ENCODE measurements around the gene TBX2.
A peak's percentile ranks its signal among the peaks of the same experiment; 100 is the strongest.
"Not testable (repeated sequence)": the region's sequence is repeated elsewhere in the genome, so short reads cannot be mapped to it uniquely, and the experiment has no call there.

TBX2 gene

DNA sequence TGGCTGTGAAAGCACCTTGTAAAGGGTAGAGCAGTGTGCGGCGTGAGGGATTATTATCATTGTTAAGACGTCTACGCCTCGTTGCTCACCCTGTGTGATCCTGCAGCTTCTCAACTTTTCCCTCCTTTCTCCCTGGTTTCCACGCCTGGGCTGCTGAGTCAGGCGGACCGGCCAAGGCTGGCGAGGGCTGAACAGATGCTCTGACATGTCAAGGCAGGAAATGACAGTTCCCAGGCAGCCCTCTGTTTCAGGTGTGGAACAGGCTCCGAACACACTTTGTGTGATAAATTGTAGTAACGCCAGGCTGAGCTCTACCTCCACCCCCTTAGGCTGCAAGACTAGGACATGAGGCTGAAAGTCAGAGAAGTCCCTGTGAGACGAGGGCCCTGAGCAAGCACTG is 46.0 kb upstream of the TBX2 start:
- H3K9me3 ChIP-seq, result no peaks in the 10 kb centered on the region
- intact Hi-C loops (cut with DNase I; ENCODE audit: low total_unique reads), result no loop called here
- no peak overlapping the region for H3K27ac ChIP-seq
- no peak for DNase-seq
- no peaks in the 10 kb centered on the region for H3K36me3 ChIP-seq
- TF ChIP-seq, protein P1, sequence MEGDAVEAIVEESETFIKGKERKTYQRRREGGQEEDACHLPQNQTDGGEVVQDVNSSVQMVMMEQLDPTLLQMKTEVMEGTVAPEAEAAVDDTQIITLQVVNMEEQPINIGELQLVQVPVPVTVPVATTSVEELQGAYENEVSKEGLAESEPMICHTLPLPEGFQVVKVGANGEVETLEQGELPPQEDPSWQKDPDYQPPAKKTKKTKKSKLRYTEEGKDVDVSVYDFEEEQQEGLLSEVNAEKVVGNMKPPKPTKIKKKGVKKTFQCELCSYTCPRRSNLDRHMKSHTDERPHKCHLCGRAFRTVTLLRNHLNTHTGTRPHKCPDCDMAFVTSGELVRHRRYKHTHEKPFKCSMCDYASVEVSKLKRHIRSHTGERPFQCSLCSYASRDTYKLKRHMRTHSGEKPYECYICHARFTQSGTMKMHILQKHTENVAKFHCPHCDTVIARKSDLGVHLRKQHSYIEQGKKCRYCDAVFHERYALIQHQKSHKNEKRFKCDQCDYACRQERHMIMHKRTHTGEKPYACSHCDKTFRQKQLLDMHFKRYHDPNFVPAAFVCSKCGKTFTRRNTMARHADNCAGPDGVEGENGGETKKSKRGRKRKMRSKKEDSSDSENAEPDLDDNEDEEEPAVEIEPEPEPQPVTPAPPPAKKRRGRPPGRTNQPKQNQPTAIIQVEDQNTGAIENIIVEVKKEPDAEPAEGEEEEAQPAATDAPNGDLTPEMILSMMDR (IDR thresholded peaks at IDR 0.05), result no peak
- no peaks in the 10 kb centered on the region for H3K27me3 ChIP-seq
- H3K4me1 ChIP-seq, result peaks cover 0 to 8% (median 1%) of the 10 kb centered on the region in 4 donors
- no peak overlapping the region for H3K4me3 ChIP-seq

DNA sequence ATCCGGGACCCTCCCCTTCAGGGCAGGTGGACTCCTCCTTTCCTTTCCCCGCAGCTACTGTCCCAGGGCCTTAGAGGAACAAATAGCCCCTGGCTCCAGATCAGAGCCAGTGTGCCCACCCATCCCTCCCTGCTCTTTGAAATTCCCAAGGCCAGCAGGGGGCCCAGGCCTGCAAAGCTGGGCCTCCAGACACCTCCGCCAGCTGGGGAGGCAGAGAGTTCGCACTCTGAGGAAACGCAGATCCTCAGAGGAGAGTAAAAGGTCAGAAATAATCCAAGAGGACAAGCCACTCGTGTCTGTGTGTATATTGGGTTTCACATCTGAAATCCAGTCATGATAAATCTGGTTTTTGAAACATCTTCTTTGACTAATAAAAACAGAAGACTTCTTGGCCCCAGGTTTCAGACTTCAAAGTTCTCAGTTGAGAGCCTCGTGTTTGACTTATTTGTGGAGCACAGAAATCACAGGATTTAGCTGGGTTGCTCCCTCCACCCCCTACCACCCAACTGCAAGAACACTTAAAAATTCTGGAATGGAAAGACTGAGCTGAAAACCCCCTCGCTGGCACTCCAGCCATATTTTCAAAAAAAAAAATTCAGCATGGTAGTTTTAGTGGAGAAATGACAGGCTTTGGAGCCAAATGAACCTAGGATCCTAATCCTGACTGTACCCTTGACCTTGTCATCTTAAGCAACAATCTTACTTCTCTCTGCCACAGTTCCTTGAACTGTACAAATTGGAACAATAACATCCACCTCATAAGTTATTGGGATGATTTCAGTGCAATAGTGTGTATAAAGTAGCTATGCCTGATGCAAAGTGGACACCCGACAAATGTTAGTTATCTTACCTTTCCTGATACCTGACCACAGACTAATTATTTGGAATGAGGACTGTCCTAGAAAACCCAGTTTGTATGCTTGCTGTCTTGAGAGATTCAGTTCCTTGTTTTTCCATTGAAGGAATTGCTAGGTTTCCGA is 44.5 kb upstream of the TBX2 start:
- H3K4me3 ChIP-seq, result no peak overlapping the region
- no peaks in the 10 kb centered on the region for H3K9me3 ChIP-seq
- DNase-seq, result no peak
- intact Hi-C loops (cut with DNase I; ENCODE audit: low total_unique reads), result no loop called here
- H3K36me3 ChIP-seq, result no peaks in the 10 kb centered on the region
- H3K4me1 ChIP-seq, result peaks cover 0 to 9% (median 1%) of the 10 kb centered on the region in 4 donors
- TF ChIP-seq, protein P1 (IDR thresholded peaks at IDR 0.05), result no peak
- H3K27me3 ChIP-seq, result no peaks in the 10 kb centered on the region
- H3K27ac ChIP-seq, result no peak overlapping the region

DNA sequence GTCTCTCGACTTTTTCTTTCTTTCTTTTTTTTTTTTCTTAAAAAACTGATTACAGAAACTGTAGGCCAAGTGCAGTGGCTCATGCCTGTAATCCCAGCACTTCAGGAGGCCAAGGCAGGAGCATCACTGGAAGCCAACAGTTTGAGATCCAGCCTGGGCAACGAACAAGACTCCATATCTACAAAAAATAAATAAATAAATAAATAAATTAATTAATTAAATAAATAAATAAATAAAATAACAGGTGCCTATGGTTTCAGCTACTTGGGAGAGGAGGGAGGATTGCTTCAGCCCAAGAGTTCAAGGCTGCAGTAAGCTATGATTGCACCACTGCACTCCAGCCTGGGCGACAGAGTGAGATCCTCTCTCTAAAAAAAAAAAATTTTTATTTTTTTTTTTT is 42.6 kb upstream of the TBX2 start:
- DNase-seq; H3K4me3 ChIP-seq; H3K9me3 ChIP-seq; H3K27ac ChIP-seq; H3K36me3 ChIP-seq; H3K27me3 ChIP-seq; intact Hi-C loops (cut with DNase I; ENCODE audit: low total_unique reads): not testable (repeated sequence)
- peaks cover 0 to 26% (median 6%) of the 10 kb centered on the region in 4 donors for H3K4me1 ChIP-seq

DNA sequence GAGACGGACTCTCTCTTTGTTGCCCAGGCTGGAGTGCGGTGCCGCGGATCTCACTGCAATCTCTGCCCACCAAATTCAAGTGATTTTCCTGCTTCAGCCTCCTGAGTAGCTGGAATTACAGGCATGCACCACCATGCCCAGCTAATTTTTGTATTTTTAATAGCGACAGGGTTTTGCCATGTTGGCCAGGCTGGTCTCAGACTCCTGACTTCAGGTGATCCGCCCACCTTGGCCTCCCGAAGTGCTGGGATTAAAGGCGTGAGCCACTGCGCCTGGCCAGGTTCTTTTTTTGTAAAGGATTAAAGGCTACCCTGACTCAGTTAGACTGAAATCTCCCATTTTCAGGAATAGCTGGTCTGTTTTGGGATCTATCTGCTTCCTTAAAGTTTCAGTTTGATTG is 40.1 kb upstream of the TBX2 start:
- H3K36me3 ChIP-seq; intact Hi-C loops (cut with DNase I; ENCODE audit: low total_unique reads); DNase-seq; H3K27me3 ChIP-seq; H3K4me3 ChIP-seq; H3K9me3 ChIP-seq; H3K27ac ChIP-seq: not testable (repeated sequence)
- H3K4me1 ChIP-seq, result peaks cover 0 to 26% (median 6%) of the 10 kb centered on the region in 4 donors

DNA sequence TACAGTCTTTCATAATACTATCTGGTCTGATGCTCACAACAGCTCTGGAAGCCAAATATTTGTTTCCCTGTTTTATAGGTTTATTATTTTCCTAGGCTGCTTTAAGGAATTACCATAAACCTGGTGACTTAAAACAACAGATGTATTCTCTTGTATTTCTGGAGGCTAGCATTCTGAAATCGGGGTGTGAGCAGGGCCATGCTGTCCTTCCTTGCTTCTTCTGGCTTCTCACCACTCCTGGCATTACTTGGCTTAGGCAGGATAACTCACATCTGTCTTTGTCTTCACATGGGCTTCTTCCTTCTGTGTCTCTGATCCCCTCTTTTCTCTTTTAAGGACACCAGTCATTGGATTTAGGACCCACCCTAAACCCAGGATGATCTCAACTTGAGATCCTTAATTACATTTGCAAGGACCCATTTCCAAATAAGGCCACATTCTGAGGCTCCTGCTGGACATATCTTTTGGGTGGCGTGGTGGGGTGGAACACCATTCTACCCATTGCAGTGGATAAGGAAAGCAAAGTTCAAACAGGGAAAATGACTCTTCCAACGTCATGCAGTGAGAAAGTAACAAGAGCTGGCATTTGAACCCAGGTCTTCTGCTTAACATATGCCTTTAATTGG is 39.2 kb upstream of the TBX2 start:
- no peak overlapping the region for H3K4me3 ChIP-seq
- H3K27me3 ChIP-seq, result no peaks in the 10 kb centered on the region
- TF ChIP-seq, protein P1 (IDR thresholded peaks at IDR 0.05), result no peak
- no peaks in the 10 kb centered on the region for H3K36me3 ChIP-seq
- intact Hi-C loops (cut with DNase I; ENCODE audit: low total_unique reads), result no loop called here
- no peaks in the 10 kb centered on the region for H3K9me3 ChIP-seq
- peaks cover 0 to 26% (median 6%) of the 10 kb centered on the region in 4 donors for H3K4me1 ChIP-seq
- H3K27ac ChIP-seq, result peak overlapping the region in 1 of 2 donors; percentile 6
- DNase-seq, result no peak

DNA sequence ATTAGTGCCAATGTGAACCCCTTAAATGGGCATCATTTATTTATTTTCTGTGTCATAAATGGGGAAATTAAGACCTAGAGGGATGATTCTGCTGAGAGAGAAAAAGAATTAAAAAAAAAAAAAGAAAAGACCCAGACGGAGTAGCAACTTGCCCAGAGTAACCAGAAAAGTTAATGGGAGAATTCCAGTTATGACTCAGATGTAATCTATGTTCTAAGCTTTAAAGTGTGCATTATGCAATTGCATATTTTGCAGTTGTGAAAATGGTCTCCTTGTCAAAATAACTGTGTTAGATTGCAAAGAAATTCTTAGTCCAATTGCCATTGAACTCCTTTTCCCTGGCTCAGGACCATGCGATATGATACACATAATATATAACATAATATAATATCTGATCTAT is 38.6 kb upstream of the TBX2 start:
- no peaks in the 10 kb centered on the region for H3K9me3 ChIP-seq
- no peak for DNase-seq
- H3K4me1 ChIP-seq, result peaks cover 0 to 26% (median 5%) of the 10 kb centered on the region in 4 donors
- H3K27ac ChIP-seq, result peak overlapping the region in 1 of 2 donors; percentile 6
- no peaks in the 10 kb centered on the region for H3K27me3 ChIP-seq
- intact Hi-C loops (cut with DNase I; ENCODE audit: low total_unique reads), result no loop called here
- TF ChIP-seq, protein P1 (IDR thresholded peaks at IDR 0.05), result no peak
- no peaks in the 10 kb centered on the region for H3K36me3 ChIP-seq
- no peak overlapping the region for H3K4me3 ChIP-seq
